ENCODE measurements around the gene DLEC1. TPM values are rescaled to one million over a fixed set of nuclear protein-coding genes. Genes with fewer than 3 reads are reported as not detected.

Gene DLEC1
- total and polyA plus RNA-seq, 9 of the 15 experiments (the other 6 are each of a cell fraction or from before 2014, with no cell fraction given) = 0.07 to 0.08 TPM; not detected in 7

DNA sequence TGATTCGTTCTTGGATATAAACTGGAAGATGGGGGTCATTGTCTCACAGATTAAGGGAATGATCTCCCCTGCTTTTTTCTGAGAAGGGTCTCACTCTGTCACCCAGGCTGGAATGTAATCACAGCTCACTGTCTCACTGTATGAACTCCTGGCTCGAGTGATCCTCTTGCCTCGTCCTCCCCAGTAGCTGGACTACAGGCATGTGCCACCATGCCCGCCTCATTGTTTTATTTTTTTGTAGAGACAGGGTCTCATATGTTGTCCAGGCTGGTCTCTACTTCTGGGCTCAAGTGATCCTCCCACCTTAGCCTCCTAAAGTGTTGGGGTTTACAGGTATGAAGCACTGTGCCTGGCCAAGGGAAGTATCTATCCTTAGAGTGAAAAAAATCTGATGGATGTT, 131.7 kb downstream of the DLEC1 start (continued):
- TF ChIP-seq RBM17 (IDR thresholded peaks at IDR 0.05; ENCODE audit: borderline replicate concordance, low read depth, low read length) (no peak), ZNF165 (CRISPR knock-in tag; IDR thresholded peaks at IDR 0.05; ENCODE audit: borderline replicate concordance) (no peak), NRF1 (conservative IDR thresholded peaks at IDR 0.05 in 1 of 2, IDR thresholded peaks at IDR 0.05 in 1 of 2) (no peak), MTA2 (IDR thresholded peaks at IDR 0.05; ENCODE audit: low read depth) (no peak), SIN3A (IDR thresholded peaks at IDR 0.05; ENCODE audit: borderline replicate concordance in 2 of 2, control insufficient read depth in 1 of 2, low read depth in 2 of 2, low read length in 2 of 2) (no peak), ELF1 (tag; IDR thresholded peaks at IDR 0.05) (no peak)

DNA sequence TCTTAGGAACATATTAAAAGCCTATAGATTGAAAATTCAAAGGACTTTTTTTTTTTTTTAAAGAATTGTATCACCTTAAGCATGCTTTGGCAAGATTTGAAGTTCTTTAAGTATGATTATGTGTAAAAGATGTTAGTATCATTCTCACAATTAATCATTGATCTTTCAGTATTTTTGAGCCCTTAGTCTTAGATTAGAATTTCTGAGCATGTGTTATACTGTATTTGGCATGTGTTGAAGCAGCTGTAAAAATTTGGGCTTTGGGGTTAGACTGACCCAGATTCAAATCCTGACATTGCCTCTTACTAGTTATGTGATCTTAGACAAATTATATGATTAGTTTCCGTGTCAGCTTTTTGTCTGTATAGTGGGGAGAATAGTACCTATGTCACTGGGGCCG, 132.6 kb downstream of the DLEC1 start:
- Histone ChIP-seq H3K4me3 (no peak overlapping the region), H4K20me1 (replicated peaks; ENCODE audit: control insufficient read depth, insufficient read depth, low read length) (peaks cover 33% of the 10 kb centered on the region), H2AFZ (ENCODE audit: low read depth, low read length) (no peak overlapping the region), H3K9me1 (ENCODE audit: control insufficient read depth, insufficient read depth, low read length) (peaks cover 2% of the 10 kb centered on the region), H3K4me1 (replicated peaks in 1 of 2; ENCODE audit: control insufficient read depth in 2 of 2, insufficient read depth in 2 of 2, low read length in 2 of 2) (peaks cover under 1 to 18% of the 10 kb centered on the region in 2 experiments; a peak in 3 of 5 replicates), H3K36me3 (ENCODE audit: control insufficient read depth, insufficient read depth, low read length) (peaks cover 23% of the 10 kb centered on the region), H3K27ac (ENCODE audit: extremely low read depth, low read depth, low read length) (no peak overlapping the region), H3K79me2 (ENCODE audit: control insufficient read depth, insufficient read depth, low read length) (peaks cover 99% of the 10 kb centered on the region), H3K27me3 (ENCODE audit: control insufficient read depth in 2 of 2, insufficient read depth in 2 of 2, low read length in 2 of 2) (no peaks in the 10 kb centered on the region), H3K4me2 (ENCODE audit: insufficient read depth, low read length) (no peak overlapping the region), H3K9ac (ENCODE audit: insufficient read depth in 1 of 2, low read depth in 2 of 2, low read length in 2 of 2) (no peak overlapping the region), H3K9me3 (replicated peaks; ENCODE audit: control insufficient read depth, insufficient read depth, low read depth, low read length) (no peaks in the 10 kb centered on the region)
- in situ Hi-C loops (cut with MboI) = no loop called here
- POLR2A ChIA-PET = interaction anchor here (0.7 to 1.3 kb wide), 2 partner anchors 8 to 26 kb away, joined by 3 read pairs; no protein-coding TSS in a partner anchor
- CTCF ChIA-PET (ENCODE audit: low intra/inter-chr PET ratio) = interaction anchor here (0.7 kb wide), 1 partner anchor 27 kb away, joined by 4 read pairs; no protein-coding TSS in a partner anchor
- TF ChIP-seq NUFIP1 (IDR thresholded peaks at IDR 0.05; ENCODE audit: partially characterized antibody) (no peak), HOXB6 (CRISPR knock-in tag; IDR thresholded peaks at IDR 0.05; ENCODE audit: borderline replicate concordance) (no peak), RHOXF2B (CRISPR knock-in tag; conservative IDR thresholded peaks at IDR 0.05) (no peak), ZNF696 (CRISPR knock-in tag; conservative IDR thresholded peaks at IDR 0.05) (no peak), NFE2L1 (tag; IDR thresholded peaks at IDR 0.05; ENCODE audit: borderline replicate concordance, low read depth) (no peak), PRMT5 (CRISPR knock-in tag; IDR thresholded peaks at IDR 0.05) (no peak)
- TF ChIP-seq, protein P1, sequence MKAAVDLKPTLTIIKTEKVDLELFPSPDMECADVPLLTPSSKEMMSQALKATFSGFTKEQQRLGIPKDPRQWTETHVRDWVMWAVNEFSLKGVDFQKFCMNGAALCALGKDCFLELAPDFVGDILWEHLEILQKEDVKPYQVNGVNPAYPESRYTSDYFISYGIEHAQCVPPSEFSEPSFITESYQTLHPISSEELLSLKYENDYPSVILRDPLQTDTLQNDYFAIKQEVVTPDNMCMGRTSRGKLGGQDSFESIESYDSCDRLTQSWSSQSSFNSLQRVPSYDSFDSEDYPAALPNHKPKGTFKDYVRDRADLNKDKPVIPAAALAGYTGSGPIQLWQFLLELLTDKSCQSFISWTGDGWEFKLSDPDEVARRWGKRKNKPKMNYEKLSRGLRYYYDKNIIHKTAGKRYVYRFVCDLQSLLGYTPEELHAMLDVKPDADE (conservative IDR thresholded peaks at IDR 0.05; ENCODE audit: control insufficient read depth, low read depth, low read length) = no peak
- FAIRE-seq (no peak), ATAC-seq (no peak), DNase-seq (ENCODE audit: extremely low read depth in 1 of 4, low spot score in 3 of 4) (no peak)
- WGBS (ENCODE audit: insufficient coverage, low coverage, missing lambda C conversion rate) = 67% methylated on average over 2 of the region's 2 CpGs
- intact Hi-C loops (cut with micrococcal nuclease) = no loop called here
- BruUV-seq (replicated peaks) = no TSS peak
